Fibroblast of skin of left quadriceps (primary cell): ENCODE measurements around the gene PTGFR.

Experiments
- DNase-seq, 2 experiments: peaks; one replicate each; pipeline ENCODE4 v3.0.0-alpha.2; 2013; ENCODE audit warnings: low read depth in 2 of 2

The PTGFR gene

GRCh38 chr1:78520216-78520615 lies 29.4 kb downstream of the PTGFR start:
- DNase-seq = no peak

GRCh38 chr1:78520843-78521242 lies 30.1 kb downstream of the PTGFR start:
- no peak for DNase-seq

- no peak for DNase-seq
Measured at GRCh38 chr1:78522136-78522535, 31.4 kb downstream of the PTGFR start.

- no peak for DNase-seq
Measured at GRCh38 chr1:78526496-78526895, 35.7 kb downstream of the PTGFR start.

GRCh38 chr1:78527706-78528105 lies 36.9 kb downstream of the PTGFR start:
- DNase-seq = no peak

GRCh38 chr1:78533527-78533926 lies 42.8 kb downstream of the PTGFR start:
- no peak for DNase-seq

- no peak for DNase-seq
Measured at GRCh38 chr1:78535286-78535685, 44.5 kb downstream of the PTGFR start.

- peak; percentile 29 to 34 for DNase-seq
Measured at GRCh38 chr1:78536427-78536826, 45.7 kb downstream of the PTGFR start.

- DNase-seq = peak; percentile 73 to 75
Measured at GRCh38 chr1:78540048-78540447, 49.3 kb downstream of the PTGFR start.

GRCh38 chr1:78541479-78541878 lies 50.7 kb downstream of the PTGFR start:
- DNase-seq = no peak

GRCh38 chr1:78543941-78544643 lies 53.3 kb downstream of the PTGFR start:
- DNase-seq = peak; percentile 21 to 26

- no peak for DNase-seq
Measured at GRCh38 chr1:78547081-78547480, 56.3 kb downstream of the PTGFR start.

- DNase-seq = no peak
Measured at GRCh38 chr1:78549331-78549730, 58.6 kb downstream of the PTGFR start.

GRCh38 chr1:78549891-78550290 lies 59.1 kb downstream of the PTGFR start:
- DNase-seq = no peak

- DNase-seq = no peak
Measured at GRCh38 chr1:78553859-78554258, 63.1 kb downstream of the PTGFR start.

- no peak for DNase-seq
Measured at GRCh38 chr1:78554840-78555239, 64.1 kb downstream of the PTGFR start.

GRCh38 chr1:78559680-78560079 lies 68.9 kb downstream of the PTGFR start:
- no peak for DNase-seq

GRCh38 chr1:78560811-78561210 lies 70.0 kb downstream of the PTGFR start:
- DNase-seq = no peak

- no peak for DNase-seq
Measured at GRCh38 chr1:78561856-78562255, 71.1 kb downstream of the PTGFR start.

- no peak for DNase-seq
Measured at GRCh38 chr1:78565393-78565792, 74.6 kb downstream of the PTGFR start.

- no peak for DNase-seq
Measured at GRCh38 chr1:78570539-78570938, 79.8 kb downstream of the PTGFR start.

GRCh38 chr1:78577257-78578100 lies 86.7 kb downstream of the PTGFR start:
- DNase-seq = peak; percentile 34 to 42

GRCh38 chr1:78586572-78586971 lies 95.8 kb downstream of the PTGFR start:
- DNase-seq = peak; percentile 91
